ENCODE results near the gene CDKN2C.

- no peak for TF ChIP-seq CTCF (conservative IDR thresholded peaks at IDR 0.05; ENCODE audit: low read depth, low read length)
- no peak for TF ChIP-seq EZH2 (IDR thresholded peaks at IDR 0.05; ENCODE audit: low read length, unreplicated experiment)
- no peak for TF ChIP-seq EZH2phosphoT487 (IDR thresholded peaks at IDR 0.05; ENCODE audit: borderline replicate concordance, low read length)
Measured at GRCh38 chr1:50980505-50980904, 10.5 kb downstream of the CDKN2C start.
